ENCODE data around the gene CACNA2D4. TPM values are rescaled to one million over a fixed set of nuclear protein-coding genes. Genes with fewer than 3 reads are reported as not detected.

CACNA2D4 gene
- total and polyA plus RNA-seq, 12 donors, result 0.54 to 9.1 (median 3.1) TPM

DNA sequence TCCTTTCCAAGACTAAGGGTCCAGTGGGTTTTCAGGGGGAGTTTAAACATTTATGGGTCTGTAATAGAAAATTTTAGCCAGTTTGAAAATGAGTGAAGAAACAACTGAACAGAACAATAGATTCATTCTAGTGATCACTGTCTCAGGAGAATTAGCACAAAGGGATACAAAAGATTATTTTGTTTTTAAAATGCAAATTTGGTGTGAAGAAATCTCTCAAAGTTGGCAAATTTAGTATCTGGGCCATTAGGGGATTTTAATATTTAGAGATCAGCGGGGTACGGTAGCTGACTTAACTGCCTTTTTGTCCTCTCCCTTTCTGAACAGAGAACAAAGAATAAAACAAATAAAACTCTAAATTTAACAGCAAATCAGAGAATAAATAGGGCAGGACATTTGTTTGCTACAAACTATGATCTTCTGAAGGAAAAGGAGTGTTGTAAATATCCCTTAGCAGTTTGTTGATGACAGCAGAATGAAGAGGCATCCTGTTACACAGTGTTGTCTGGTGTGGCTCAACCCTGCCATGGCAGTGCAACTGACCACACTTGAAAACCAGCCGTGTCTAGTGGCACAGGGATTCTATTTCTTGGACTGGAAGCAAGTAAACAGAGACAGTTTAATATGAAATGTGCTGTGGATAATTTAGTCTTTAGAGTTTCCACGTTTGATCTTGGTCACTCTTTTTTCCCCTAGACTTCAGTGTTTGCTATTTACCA is 144.4 kb downstream of the CACNA2D4 start:
- Histone ChIP-seq H3K9me3 (replicated peaks in 1 of 3) (no peaks in the 10 kb centered on the region), H3K4me1 (replicated peaks in 1 of 2) (peaks cover 15 to 25% of the 10 kb centered on the region in 2 donors), H3K36me3 (replicated peaks in 1 of 2) (peaks cover 0 to 7% of the 10 kb centered on the region in 2 donors), H3K27ac (no peak overlapping the region), H3K27me3 (no peaks in the 10 kb centered on the region), H3K4me3 (no peak overlapping the region)
- DNase-seq, result no peak
- intact Hi-C loops (cut with DNase I), result no loop called here
- no peak for TF ChIP-seq CTCF (IDR thresholded peaks at IDR 0.05)
- TF ChIP-seq POLR2A (IDR thresholded peaks at IDR 0.05), result no peak
- WGBS, 4 donors, result 74 to 86% (median 82%) methylated on average over 4 of the region's 4 CpGs

GRCh38 chr12:1769809-1770494 is 148.5 kb downstream of the CACNA2D4 start:
- peaks cover 0 to 6% of the 10 kb centered on the region in 2 donors for H3K36me3 ChIP-seq (replicated peaks in 1 of 2)
- no peaks in the 10 kb centered on the region for H3K27me3 ChIP-seq
- no peaks in the 10 kb centered on the region for H3K9me3 ChIP-seq (replicated peaks in 1 of 3)
- peaks cover 6 to 38% of the 10 kb centered on the region in 2 donors for H3K4me1 ChIP-seq (replicated peaks in 1 of 2)
- intact Hi-C loops (cut with DNase I), result no loop called here
- no peak for DNase-seq
- H3K4me3 ChIP-seq, result no peak overlapping the region
- 85 to 91% (median 88%) methylated on average over 8 of the region's 8 CpGs for WGBS, 4 donors
- TF ChIP-seq POLR2A (IDR thresholded peaks at IDR 0.05) (no peak), CTCF (IDR thresholded peaks at IDR 0.05) (no peak)
- no peak overlapping the region for H3K27ac ChIP-seq

- Histone ChIP-seq H3K27me3 (no peaks in the 10 kb centered on the region), H3K9me3 (replicated peaks in 1 of 3) (no peaks in the 10 kb centered on the region), H3K4me1 (replicated peaks in 1 of 2) (peaks cover 6 to 38% of the 10 kb centered on the region in 2 donors), H3K27ac (no peak overlapping the region), H3K4me3 (no peak overlapping the region), H3K36me3 (replicated peaks in 1 of 2) (peaks cover 0 to 6% of the 10 kb centered on the region in 2 donors)
- TF ChIP-seq CTCF (IDR thresholded peaks at IDR 0.05) (no peak), POLR2A (IDR thresholded peaks at IDR 0.05) (no peak)
- intact Hi-C loops (cut with DNase I), result no loop called here
- WGBS, 4 donors, result 80 to 93% (median 86%) methylated on average over 1 of the region's 1 CpG
- DNase-seq, result no peak
These were observed 149.8 kb downstream of the CACNA2D4 start for GRCh38 chr12:1768615-1769014.

DNA sequence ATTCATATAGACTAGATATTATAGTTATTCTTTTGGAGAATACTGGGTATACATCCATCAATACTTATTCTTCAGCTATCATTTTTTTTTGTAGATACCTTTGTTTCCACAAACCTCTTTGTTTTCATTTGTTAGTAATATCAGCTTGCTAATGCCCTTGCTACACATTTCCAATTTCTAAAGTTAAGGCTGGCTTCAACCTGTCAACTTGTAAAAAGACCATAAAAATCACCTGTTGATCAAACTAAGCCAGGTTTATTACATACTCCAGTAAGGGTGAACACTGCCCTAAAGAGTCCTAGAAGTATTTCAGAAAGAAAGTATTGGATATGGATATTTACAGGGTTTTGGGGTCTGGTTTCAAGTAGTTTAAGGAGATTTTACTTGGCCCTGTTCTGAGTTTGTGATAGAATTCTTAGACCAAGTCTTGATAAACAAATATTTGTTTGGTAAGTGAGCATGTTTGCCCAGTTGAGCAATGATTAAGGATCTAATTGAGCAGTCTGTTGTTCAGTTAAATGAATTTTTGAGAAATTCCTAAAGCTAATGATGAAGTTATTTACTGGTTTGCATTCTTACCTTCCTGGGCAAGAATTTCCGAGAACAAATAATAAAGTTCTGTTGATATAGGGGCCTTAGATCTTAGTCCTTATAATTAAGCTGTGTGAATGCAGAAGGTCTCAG is 150.9 kb downstream of the CACNA2D4 start:
- intact Hi-C loops (cut with DNase I), result no loop called here
- Histone ChIP-seq H3K9me3 (replicated peaks in 1 of 3) (no peaks in the 10 kb centered on the region), H3K36me3 (replicated peaks in 1 of 2) (no peaks in the 10 kb centered on the region), H3K4me3 (no peak overlapping the region), H3K27me3 (no peaks in the 10 kb centered on the region), H3K27ac (no peak overlapping the region), H3K4me1 (replicated peaks in 1 of 2) (peaks cover 2 to 31% of the 10 kb centered on the region in 2 donors)
- DNase-seq, result no peak
- TF ChIP-seq CTCF (IDR thresholded peaks at IDR 0.05) (no peak), POLR2A (IDR thresholded peaks at IDR 0.05) (no peak)
- 86 to 97% (median 92%) methylated on average over 1 of the region's 1 CpG for WGBS, 4 donors

Data from adrenal gland (tissue), 12 donors.